ENCODE measurements around the gene LLGL2.

GRCh38 chr17:75482098-75482942 is 43.2 kb upstream of the LLGL2 start:
- no peak for TF ChIP-seq POLR2A (IDR thresholded peaks at IDR 0.05)
- no peak for TF ChIP-seq CTCF (IDR thresholded peaks at IDR 0.05)
- no peak for TF ChIP-seq POLR2AphosphoS5 (IDR thresholded peaks at IDR 0.05; ENCODE audit: insufficient read depth in 1 of 2, low read depth in 1 of 2)

Measured in vagina (tissue), 2 donors.